GM21717 (cell line): ENCODE data around the gene ATP10B.
A peak's percentile ranks its signal among the peaks of the same experiment; 100 is the strongest.
"Not testable (repeated sequence)": the region's sequence is repeated elsewhere in the genome, so short reads cannot be mapped to it uniquely, and the experiment has no call there.

Source experiments
- ATAC-seq: cut with Tn5 transposase; IDR thresholded peaks from one replicate; pipeline ENCODE4 v1.9.1; 2021; ENCODE audit warnings: mild to moderate bottlenecking, moderate library complexity; ENCODE audit not compliant: unreplicated experiment

The ATP10B gene

DNA sequence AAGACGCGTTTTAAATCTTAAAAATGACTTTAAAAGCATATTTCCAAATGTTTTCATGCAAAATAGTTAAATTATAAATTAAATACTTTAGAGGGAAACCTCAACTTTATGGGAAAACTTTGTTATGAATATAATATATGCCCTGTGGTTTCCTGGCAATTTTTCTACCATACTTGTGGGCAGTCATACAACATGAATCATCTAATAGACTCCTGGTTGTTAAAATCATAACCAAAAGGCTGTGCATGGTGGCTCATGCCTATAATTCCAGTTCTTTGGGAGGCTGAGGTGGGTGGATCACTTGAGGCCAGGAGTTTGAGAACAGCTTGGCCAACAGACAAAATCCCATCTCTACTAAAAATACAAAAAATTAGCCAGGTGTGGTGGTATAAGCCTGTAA, 18.2 kb downstream of the ATP10B start:
- ATAC-seq, result no peak

GRCh38 chr5:160831801-160832200, 20.2 kb downstream of the ATP10B start:
- ATAC-seq, result no peak

DNA sequence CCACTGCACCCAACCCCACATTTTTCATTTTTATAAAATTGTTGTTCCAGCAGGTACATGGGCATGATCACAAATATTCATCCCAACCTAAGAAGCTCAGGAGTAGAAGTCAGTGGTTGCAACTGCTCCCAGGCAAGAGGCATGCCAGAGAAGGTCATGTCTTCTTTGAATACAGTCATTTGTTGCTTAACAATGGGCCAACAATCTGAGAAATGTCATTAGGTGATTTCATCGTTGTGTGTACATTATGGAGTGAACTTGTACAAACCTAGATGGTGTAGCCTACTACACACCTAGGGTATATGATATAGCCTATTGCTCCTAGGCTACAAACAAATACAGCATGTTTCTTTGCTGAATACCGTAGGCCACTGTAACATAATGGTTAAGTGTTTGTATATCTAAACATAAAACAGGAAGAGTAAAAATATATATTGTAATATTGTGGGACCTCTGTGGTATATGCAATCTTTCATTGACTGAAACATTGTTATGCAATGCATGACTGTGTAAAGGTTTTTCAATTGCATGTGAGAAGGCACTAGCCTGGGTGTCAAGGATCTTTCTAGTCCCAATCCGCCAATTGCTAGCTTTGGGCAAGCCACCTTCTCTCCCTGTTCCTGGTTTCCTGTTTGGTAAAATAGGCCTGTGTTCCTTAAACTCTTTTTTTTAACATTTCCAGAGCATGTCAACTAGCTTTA, 27.6 kb downstream of the ATP10B start:
- ATAC-seq, result no peak

DNA sequence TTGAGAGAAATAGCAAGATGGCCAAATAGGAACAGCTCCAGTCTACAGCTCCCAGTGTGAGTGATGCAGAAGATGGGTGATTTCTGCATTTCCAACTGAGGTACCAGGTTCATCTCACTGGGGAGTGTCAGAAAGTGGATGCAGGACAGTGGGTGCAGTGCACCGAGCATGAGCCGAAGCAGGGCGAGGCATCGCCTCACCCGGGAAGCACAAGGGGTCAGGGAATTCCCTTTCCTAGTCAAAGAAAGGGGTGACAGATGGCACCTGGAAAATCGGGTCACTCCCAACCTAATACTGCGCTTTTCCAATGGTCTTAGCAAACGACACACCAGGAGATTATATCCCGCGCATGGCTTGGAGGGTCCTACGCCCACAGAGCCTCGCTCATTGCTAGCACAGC, 39.0 kb downstream of the ATP10B start:
- ATAC-seq, result not testable (repeated sequence)

DNA sequence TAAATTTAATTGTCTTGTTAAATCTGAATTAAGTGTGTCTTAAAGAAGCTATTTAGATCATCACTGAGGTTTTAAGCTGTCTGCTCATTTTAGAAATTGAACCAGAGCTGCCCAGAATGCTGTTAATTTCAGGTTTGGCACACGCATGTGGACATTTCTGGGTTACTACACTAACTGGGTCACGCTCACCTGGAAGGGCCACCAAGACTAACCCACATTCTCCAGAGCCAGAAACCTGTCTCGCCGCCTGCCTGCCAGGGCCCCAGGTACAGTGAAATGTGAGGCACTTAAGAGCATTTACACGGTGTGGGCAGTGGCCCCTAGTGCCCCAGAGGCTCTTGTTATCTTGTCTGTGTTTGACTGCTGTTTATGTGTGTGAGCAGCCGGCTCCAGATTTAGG, 46.6 kb downstream of the ATP10B start:
- ATAC-seq, result no peak

DNA sequence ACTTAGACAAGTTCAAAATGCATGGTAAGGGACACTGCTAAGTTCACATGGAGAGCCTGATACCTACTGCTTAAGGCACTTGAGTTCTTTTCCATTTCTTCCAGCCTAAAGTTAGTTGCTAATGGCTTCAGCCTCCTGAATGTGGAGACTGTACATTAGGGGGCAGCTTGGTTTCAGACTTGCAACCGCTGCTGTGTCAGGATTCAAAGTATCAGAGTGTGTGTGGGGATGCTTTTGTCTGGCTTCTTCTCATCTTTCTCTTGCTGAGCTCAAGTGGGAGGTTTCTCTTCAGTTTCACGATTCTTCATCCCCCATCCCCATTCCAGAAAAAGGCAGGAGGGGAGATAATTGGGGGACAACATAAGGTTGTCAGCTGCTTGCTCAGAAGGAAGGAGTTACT, 49.4 kb downstream of the ATP10B start:
- ATAC-seq, result no peak

DNA sequence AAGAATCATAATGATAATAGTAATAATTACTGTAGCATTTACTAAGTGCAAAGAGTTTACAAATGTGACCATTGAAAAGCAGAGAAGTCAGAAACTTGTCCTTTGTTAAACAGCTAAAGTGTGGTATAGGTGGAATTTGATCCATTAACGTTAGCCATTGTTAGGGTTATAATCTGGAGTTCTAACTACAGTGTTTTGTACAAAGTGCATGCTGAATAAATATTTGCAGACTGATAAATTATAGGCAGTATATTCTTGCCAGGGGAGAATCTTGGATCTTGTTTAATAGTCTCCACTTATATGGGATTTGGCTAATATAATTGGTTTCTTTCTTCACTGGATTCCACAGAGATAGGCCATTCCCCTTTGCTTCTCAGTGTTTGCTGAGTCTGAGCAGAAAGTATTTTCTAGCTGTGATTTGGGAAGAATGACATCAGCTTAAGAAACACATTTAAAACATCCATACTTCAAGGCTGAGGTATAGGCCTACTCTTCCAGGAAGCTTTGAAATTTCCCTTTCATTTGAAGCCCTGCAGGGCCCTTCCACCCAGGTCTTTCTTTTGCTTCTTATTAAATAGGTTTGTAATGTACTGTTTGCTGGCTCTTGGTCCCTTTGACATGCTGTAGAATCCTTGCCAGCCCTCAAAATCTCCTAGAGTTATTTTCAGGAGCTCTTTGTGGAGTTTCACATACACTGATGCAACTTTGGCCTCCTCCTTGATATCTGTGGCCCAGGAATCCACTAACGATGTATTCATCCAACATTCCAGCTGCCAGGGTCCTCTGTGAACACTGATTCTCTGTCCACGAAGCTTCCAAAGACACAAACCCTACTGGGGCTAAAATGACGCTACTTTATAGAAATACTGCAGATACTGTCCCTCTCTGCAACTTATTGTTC, 51.4 kb downstream of the ATP10B start:
- ATAC-seq, result no peak

- peak; percentile 85 for ATAC-seq
These were observed 52.8 kb downstream of the ATP10B start for GRCh38 chr5:160799184-160799583.

- ATAC-seq, result no peak
These were observed 55.0 kb downstream of the ATP10B start for GRCh38 chr5:160797020-160797419.

DNA sequence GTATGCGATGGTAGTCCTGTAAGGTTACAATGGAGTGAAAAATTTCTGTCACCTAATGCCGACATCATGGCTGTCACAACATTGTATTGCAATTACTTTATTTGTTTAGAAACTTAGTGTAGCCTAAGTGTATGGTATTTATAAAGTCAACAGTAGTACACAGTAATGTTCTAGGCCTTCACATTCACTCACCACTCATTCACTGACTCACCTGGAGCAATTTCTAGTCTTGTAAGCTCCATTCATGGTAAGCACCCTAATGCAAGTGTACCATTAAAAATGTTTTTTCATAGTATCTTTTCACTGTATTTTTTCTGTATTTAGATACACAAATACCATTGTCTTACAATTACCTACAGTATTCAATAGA, 58.5 kb downstream of the ATP10B start:
- ATAC-seq, result no peak

DNA sequence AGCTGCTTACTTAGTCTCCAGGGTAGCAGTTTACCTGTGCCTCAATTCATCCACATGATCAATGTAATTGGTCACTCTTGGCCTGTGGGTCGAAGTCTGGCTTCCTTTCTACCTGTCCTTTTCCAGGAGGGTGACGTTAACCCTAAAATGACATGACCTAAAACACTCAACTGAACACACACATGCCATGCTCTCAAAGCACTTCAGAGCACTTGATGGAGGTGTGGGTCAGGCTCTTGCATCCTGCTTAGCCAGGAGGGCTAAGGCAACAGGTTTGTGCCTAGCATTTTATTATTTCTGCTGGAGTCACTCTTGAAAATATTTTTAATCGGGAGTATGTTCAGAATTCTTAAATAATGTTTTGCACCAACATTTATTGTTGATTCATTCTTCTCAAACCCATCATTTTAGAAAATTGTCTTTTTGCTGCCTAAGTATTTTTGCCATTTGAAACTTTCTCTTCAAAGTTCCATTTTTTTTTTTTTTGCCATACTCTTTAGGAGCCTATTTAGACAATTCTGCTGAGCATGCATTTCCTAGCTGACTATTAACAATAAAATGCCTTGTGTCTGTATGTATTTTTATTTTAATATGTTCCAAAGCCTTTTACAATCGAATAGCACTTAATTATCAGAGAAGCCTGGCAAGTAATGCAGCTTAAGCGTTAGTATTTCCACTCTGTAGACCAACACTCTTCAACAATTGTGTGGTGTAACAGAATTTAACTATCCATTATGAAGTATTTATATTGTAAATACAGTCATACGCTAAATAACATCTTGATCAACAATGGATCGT, 59.1 kb downstream of the ATP10B start:
- ATAC-seq, result no peak

GRCh38 chr5:160792281-160792680, 59.7 kb downstream of the ATP10B start:
- no peak for ATAC-seq

GRCh38 chr5:160789219-160789859, 62.7 kb downstream of the ATP10B start:
- ATAC-seq, result no peak

- ATAC-seq, result no peak
These were observed 63.8 kb downstream of the ATP10B start for GRCh38 chr5:160788102-160788660.

GRCh38 chr5:160787240-160787639, 64.8 kb downstream of the ATP10B start:
- peak; percentile 75 for ATAC-seq

DNA sequence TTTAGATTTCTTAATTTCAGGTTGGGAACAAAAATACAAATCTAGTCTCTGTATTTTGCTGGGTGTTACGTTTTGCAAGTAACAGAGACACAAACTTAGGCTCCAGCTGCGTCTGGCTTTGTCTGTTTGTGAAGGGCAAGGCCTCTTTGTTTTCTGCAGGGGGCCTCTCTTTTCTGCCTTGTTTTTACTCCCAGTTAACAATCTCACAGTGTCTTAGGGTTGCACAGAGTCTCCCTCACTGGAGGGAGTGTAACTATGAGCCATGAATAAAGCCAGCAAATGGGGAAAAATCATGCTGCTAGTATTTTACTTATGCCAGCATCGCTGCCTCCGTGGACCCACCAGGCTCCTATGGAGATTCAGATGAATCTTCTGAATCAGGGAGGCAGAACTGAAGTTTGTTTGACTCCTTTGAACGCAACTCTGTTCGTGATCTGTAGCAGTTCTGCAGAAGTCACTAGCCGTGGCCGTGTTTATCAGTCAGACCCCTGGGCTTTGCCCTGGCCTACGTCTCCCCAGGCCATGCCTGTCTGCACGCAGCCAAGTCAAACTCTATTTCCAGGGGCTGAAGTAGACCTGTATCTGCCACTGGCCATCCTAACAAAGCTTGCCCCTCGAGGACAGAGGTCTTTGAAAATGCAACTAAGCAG, 77.2 kb downstream of the ATP10B start:
- ATAC-seq, result no peak

DNA sequence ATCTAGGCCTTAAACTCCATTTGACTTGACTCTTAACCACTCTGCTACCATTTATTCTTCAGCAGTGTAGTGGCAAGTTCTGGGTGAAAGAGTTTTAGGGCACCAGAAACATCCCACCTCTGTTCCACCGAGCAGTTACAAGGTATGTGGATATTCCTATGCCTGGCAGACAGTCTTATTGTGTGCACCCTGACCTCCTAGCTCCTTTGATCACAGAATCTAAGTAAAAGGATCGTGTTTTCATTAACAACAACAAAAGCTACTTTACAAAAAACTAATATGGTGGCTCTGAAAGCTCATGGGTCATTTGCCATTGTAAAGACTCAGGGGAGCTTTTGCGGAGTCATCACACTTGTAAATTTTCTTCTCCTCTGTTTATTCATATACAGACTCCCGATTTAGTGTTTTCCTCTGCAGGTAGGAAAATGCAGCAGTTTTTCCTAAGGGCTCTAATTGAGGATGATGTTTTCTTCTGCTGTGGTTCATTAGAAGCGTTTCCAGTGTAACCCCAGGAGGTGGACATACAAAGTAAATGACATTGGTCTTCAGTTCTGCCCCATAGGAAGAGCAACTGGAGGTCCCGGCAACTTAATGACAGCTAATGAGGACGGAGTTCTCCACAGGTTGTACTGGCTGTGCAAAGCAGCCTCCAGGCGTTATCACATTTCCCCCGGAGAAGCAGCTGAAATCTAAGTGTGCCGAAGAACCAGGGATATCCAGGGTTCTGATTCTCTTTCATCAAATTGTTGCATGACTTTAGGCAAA, 78.2 kb downstream of the ATP10B start:
- no peak for ATAC-seq

DNA sequence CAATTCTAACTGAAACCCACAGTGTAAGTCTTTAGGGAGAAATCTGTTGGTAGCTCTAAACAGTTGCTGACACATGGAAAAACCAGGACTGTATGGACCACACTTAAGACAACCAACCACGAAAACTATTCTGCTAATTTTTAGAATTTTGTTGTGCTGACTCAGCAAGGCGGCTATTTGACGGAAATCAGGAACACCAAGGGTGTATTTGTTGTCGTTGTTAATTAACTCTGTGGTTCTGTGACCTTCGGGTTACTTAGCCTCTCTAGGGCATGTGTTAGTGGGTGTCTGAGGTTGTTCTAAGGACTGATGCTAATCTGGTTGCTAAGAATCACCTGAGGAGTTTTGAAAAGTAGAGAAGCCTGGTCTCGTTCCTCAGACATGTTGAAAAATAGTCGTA, 79.2 kb downstream of the ATP10B start:
- no peak for ATAC-seq

GRCh38 chr5:160770718-160771117, 81.3 kb downstream of the ATP10B start:
- no peak for ATAC-seq
